ENCODE results near the gene GALNT17. TPM values are rescaled to one million over a fixed set of nuclear protein-coding genes. Genes with fewer than 3 reads are reported as not detected.

GALNT17 gene
- total RNA-seq, 1 donor from 2014 or later, result 20.2 TPM

DNA sequence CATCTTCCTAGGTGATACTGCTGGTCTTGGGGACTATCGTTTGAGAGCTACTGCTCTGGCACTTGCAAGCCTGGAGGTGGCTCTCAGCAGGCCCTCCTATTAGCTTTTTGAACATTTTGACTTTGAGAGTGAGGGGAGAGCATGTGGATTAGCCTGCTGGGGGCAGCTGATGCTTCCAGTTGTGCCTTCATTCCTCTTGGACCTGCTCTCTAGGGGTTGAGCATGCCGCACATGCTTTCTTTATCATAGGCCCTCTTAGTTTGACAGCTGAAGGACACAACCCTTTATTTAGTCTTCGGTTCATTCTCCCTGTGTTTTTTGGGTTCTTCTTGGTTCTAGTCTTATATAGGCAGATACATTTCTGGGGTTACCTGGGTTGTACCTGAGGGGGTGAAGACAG, 132.1 kb downstream of the GALNT17 start:
- TF ChIP-seq, protein P1, sequence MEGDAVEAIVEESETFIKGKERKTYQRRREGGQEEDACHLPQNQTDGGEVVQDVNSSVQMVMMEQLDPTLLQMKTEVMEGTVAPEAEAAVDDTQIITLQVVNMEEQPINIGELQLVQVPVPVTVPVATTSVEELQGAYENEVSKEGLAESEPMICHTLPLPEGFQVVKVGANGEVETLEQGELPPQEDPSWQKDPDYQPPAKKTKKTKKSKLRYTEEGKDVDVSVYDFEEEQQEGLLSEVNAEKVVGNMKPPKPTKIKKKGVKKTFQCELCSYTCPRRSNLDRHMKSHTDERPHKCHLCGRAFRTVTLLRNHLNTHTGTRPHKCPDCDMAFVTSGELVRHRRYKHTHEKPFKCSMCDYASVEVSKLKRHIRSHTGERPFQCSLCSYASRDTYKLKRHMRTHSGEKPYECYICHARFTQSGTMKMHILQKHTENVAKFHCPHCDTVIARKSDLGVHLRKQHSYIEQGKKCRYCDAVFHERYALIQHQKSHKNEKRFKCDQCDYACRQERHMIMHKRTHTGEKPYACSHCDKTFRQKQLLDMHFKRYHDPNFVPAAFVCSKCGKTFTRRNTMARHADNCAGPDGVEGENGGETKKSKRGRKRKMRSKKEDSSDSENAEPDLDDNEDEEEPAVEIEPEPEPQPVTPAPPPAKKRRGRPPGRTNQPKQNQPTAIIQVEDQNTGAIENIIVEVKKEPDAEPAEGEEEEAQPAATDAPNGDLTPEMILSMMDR (conservative IDR thresholded peaks at IDR 0.05), result no peak
- Mint-ChIP-seq H3K36me3 (peaks cover 4% of the 10 kb centered on the region), H3K4me1 (ENCODE audit: unreplicated experiment) (no peaks in the 10 kb centered on the region), H3K27me3 (no peaks in the 10 kb centered on the region), H3K9me3 (peaks cover 14% of the 10 kb centered on the region), H3K27ac (no peak overlapping the region), H3K4me3 (no peak overlapping the region)
- DNase-seq (ENCODE audit: extremely low spot score, unreplicated experiment), result no peak

DNA sequence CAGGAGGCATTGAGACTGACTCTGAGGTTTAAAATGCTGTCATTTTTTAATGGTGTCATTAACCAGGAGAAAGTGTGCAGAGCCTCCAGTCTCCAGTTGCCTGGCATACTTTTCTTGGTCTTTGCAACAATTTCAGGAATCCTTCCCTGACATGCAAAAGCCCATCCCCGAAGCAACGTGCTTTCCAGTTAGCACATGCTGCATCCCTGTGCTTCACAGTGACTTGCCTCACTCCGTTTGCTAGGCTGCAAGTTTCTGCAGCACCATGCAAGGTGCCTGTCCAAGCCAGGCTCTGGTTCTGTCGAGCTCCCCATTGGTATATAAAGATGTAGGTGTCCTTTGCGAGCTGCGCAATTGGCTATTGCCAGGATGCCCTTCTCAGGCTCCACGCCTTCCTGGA, 135.0 kb downstream of the GALNT17 start:
- Mint-ChIP-seq H3K27me3 (no peaks in the 10 kb centered on the region), H3K4me1 (ENCODE audit: unreplicated experiment) (peaks cover 18% of the 10 kb centered on the region)
- no peak for DNase-seq (ENCODE audit: extremely low spot score, unreplicated experiment)

GRCh38 chr7:71267734-71268469, 136.0 kb downstream of the GALNT17 start:
- Mint-ChIP-seq H3K9me3 (peaks cover 14% of the 10 kb centered on the region), H3K36me3 (peaks cover 4% of the 10 kb centered on the region), H3K27me3 (no peaks in the 10 kb centered on the region), H3K4me3 (no peak overlapping the region), H3K27ac (no peak overlapping the region), H3K4me1 (ENCODE audit: unreplicated experiment) (peaks cover 22% of the 10 kb centered on the region)
- no peak for DNase-seq (ENCODE audit: extremely low spot score, unreplicated experiment)
- TF ChIP-seq, protein P1 (conservative IDR thresholded peaks at IDR 0.05), result no peak

More for the DNA sequence above, 135.0 kb downstream of the GALNT17 start:
- TF ChIP-seq, protein P1 (conservative IDR thresholded peaks at IDR 0.05), result no peak
- Mint-ChIP-seq H3K27ac (no peak overlapping the region), H3K4me3 (no peak overlapping the region), H3K9me3 (peaks cover 14% of the 10 kb centered on the region), H3K36me3 (peaks cover 4% of the 10 kb centered on the region)

GRCh38 chr7:71270558-71270957, 138.6 kb downstream of the GALNT17 start:
- Mint-ChIP-seq H3K9me3 (peaks cover 5% of the 10 kb centered on the region), H3K4me1 (ENCODE audit: unreplicated experiment) (peaks cover 31% of the 10 kb centered on the region), H3K27me3 (peaks cover 3% of the 10 kb centered on the region), H3K27ac (no peak overlapping the region), H3K36me3 (peaks cover 8% of the 10 kb centered on the region), H3K4me3 (no peak overlapping the region)
- no peak for DNase-seq (ENCODE audit: extremely low spot score, unreplicated experiment)
- TF ChIP-seq, protein P1 (conservative IDR thresholded peaks at IDR 0.05), result no peak

- peaks cover 3% of the 10 kb centered on the region for H3K9me3 Mint-ChIP-seq
These were observed 139.3 kb downstream of the GALNT17 start for GRCh38 chr7:71271203-71271602.

More at GRCh38 chr7:71271203-71271602, 139.3 kb downstream of the GALNT17 start:
- peaks cover 31% of the 10 kb centered on the region for H3K4me1 Mint-ChIP-seq (ENCODE audit: unreplicated experiment)
- TF ChIP-seq, protein P1 (conservative IDR thresholded peaks at IDR 0.05), result no peak
- H3K27me3 Mint-ChIP-seq, result peaks cover 3% of the 10 kb centered on the region
- no peak overlapping the region for H3K4me3 Mint-ChIP-seq
- H3K27ac Mint-ChIP-seq, result no peak overlapping the region
- H3K36me3 Mint-ChIP-seq, result peaks cover 7% of the 10 kb centered on the region
- DNase-seq (ENCODE audit: extremely low spot score, unreplicated experiment), result no peak
